HG02798 (cell line): ENCODE measurements around the gene UPK3BL2.
"Not testable (repeated sequence)": the region's sequence is repeated elsewhere in the genome, so short reads cannot be mapped to it uniquely, and the experiment has no call there.

ENCODE experiments used
- ATAC-seq: cut with Tn5 transposase; IDR thresholded peaks from one replicate; pipeline ENCODE4 v1.9.1; 2021; ENCODE audit warnings: mild to moderate bottlenecking; ENCODE audit not compliant: unreplicated experiment, poor library complexity

The UPK3BL2 gene

DNA sequence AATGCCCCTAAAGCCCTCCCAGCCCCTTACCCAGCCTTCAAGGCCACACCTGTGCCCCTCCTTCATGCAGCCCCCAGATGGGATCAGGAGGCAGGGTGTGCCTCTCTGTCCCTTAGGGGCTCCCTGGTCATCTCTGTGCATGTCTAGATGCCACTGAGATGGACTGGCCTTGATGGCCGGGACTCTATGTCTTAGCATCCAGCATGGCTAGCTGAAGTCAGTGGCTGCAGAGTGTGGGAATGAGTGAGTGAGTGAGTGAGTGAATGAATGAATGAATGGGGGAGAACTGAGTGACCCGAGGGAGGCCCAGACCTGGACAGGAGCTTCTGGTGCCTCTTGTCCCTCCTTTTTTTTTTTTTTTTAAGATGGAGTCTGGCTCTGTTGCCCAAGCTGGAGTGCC, 11.4 kb downstream of the UPK3BL2 start:
- not testable (repeated sequence) for ATAC-seq

GRCh38 chr7:102531583-102531982, 11.9 kb downstream of the UPK3BL2 start:
- ATAC-seq: not testable (repeated sequence)

- ATAC-seq: not testable (repeated sequence)
Measured at GRCh38 chr7:102527822-102528793, 15.4 kb downstream of the UPK3BL2 start.

DNA sequence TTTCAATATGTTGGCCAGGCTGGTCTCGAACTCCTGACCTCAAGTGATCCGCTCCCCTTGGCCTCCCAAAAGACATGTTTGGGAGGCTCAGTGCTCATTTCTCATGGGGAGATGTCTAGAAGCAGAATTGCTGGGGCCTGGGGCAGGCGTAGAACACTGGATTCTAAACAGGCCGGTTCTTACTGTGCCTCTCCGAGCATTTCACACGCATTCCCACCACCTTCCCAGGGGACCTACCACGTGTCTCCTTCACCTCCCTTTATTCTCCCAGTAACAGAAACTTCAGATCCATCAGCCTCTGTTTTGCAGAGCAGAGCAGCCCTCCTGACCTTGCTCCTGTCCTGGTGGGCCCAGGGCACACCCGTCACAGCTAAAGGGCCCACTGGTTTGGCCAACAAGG, 16.3 kb downstream of the UPK3BL2 start:
- ATAC-seq: not testable (repeated sequence)

GRCh38 chr7:102524803-102525202, 18.7 kb downstream of the UPK3BL2 start:
- not testable (repeated sequence) for ATAC-seq

GRCh38 chr7:102520797-102521196, 22.7 kb downstream of the UPK3BL2 start:
- not testable (repeated sequence) for ATAC-seq

DNA sequence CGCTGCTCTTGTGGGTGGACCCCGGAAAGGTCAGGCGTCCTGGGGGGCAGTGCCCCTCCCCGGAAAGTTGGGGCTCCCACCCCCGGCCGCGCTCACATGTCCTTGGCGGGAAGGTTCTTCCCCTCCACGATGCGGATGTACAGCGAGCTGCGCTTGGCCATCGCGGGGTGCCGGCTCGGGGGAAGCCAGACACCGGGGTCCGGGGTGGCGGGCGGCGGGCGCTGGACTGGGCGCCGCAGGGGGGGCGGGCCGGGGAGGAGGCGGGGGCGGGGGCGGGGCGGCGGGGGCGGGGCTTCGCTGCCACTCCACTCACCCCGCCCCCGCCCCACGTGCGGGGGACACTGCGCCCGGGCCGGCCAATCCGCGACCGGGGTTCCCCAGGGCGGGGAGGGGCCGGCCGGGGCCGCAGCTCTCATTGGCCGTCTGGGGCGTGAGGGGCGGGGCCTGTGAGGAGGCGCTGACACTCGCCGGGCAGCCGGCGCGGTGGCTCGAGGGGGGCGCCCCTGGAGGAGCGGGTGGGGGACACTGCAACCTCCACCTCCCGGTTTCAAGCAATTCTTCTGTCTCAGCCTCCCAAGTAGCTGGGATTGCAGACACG, 25.8 kb downstream of the UPK3BL2 start, which contains the start of gene RASA4B:
TSS of gene RASA4B (minus strand) at position 228 of the 598 bp plus-strand sequence. CDS start at position 161, 67 bp downstream.
- ATAC-seq: peak; percentile 83

- not testable (repeated sequence) for ATAC-seq
Measured at GRCh38 chr7:102516951-102517350, 26.5 kb downstream of the UPK3BL2 start.

- not testable (repeated sequence) for ATAC-seq
Measured at GRCh38 chr7:102515889-102516288, 27.6 kb downstream of the UPK3BL2 start.

- peak; percentile 71 for ATAC-seq
Measured at GRCh38 chr7:102514881-102515721, 28.4 kb downstream of the UPK3BL2 start.

DNA sequence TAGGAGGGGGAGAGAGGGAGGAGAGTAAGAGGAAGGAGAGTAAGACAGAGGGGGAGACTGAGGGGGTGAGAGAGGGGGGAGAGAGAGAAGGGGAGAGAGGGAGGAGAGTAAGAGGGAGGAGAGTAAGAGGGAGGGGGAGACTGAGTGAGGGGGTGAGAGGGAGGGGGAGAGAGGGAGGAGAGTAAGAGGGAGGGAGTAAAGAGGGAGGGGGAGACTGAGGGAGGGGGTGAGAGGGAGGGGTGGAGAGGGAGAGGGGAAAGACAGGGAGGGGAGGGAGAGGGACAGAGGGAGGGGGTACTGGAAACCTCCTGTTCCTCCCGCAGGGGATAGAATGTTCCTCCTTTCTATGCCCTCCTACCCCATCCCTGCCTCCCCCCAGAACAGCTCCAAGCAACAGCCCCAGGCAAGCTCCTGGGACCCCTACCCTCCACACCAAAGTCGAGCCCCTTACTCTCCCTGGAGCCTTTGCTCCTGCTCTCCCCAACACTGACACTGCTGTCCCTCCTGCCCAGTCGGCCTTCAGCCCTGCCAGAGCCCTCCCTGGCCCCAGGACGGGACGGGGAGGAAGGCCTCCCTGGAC, 30.8 kb downstream of the UPK3BL2 start:
- not testable (repeated sequence) for ATAC-seq

DNA sequence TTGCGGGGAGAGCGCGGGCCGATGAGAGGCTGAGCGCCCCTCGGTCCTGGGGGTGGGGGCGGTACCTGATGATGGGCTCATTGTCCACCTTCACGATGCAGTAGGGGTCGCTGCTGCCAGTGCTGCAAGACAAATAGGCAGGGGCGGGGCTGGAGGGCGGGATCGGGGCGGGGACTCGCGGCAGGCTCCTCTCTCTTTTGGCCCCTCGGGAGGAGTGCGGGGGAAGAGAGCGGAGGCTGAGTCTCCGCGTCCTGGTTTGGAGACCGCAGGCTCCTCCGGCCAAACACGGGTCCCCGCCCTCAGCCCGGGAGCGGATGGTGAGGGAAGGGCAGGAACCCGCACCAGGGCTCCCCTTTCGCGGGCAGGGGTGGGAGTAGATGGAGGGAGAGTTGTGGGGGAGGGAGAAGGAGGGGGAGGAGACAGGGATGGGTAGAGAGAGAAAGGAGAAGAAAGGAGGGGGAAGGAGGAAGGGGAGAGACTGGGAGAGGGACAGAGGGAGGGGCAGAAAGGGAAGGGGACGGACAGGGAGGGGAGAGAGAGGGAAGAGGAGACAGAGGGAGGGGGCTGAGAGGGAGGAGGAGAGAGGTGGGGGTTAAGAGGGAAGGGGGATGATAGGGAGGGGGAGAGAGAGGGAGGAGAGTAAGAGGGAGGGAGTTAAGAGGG, 31.5 kb downstream of the UPK3BL2 start:
- peak; percentile 43 for ATAC-seq

DNA sequence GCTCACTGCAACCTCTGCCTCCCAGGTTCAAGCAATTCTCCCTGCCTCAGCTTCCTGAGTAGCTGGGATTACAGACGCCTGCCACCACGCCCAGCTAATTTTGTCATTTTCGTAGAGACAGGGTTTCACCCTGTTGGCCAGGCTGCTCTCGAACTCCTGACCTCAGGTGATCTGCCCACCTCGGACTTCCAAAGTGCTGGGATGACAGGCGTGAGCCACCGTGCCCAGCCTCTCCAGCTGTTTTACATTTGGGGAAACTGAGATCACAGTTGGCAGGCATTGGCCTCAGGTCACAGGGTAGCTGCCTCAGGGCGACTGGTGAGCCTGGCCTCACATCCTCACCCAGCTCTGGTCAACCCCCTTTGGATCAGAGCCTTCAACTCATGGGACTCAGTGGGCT, 32.9 kb downstream of the UPK3BL2 start:
- not testable (repeated sequence) for ATAC-seq

- not testable (repeated sequence) for ATAC-seq
Measured at GRCh38 chr7:102507410-102508088, 35.9 kb downstream of the UPK3BL2 start.

GRCh38 chr7:102505298-102506185, 38.0 kb downstream of the UPK3BL2 start:
- ATAC-seq: not testable (repeated sequence)

- ATAC-seq: not testable (repeated sequence)
Measured at GRCh38 chr7:102503141-102503540, 40.4 kb downstream of the UPK3BL2 start.

- ATAC-seq: not testable (repeated sequence)
Measured at GRCh38 chr7:102498321-102498720, 45.2 kb downstream of the UPK3BL2 start.

DNA sequence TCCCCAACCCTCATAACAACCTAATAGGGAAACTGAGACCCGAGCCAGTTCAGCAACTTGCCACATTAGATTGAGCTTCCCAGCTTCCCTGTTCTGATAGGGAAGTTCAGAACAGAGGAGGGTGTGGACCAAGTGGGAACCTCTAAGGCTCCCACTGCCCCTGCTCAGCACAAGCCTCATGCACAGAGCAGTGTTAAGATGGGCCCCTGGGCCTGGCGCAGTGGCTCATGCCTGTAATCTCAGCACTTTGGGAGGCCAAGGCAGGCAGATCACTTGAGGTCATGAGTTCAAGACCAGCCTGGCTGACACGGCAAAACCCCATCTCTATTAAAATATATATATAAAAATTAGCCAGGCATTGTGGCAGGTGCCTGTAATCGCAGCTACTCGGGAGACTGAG, 46.2 kb downstream of the UPK3BL2 start:
- ATAC-seq: not testable (repeated sequence)
